ENCODE results near the gene EDAR. TPM values are rescaled to one million over a fixed set of nuclear protein-coding genes. Genes with fewer than 3 reads are reported as not detected.
A peak's percentile ranks its signal among the peaks of the same experiment; 100 is the strongest.

Gene EDAR
- total RNA-seq, 1 donor from 2014 or later: not detected

- no peaks in the 10 kb centered on the region for H3K27me3 Mint-ChIP-seq (ENCODE audit: low read depth)
- no peaks in the 10 kb centered on the region for H3K36me3 Mint-ChIP-seq (ENCODE audit: low read depth)
- no peak overlapping the region for H3K4me3 Mint-ChIP-seq
- DNase-seq (ENCODE audit: low read depth, low spot score): no peak
- no peak for TF ChIP-seq CTCF (conservative IDR thresholded peaks at IDR 0.05)
- H3K27ac Mint-ChIP-seq (ENCODE audit: unreplicated experiment): no peak overlapping the region
- H3K9me3 Mint-ChIP-seq: no peaks in the 10 kb centered on the region
- H3K4me1 Mint-ChIP-seq: no peaks in the 10 kb centered on the region
These were observed 21.3 kb downstream of the EDAR start for GRCh38 chr2:108967757-108968156.

- H3K27ac Mint-ChIP-seq (ENCODE audit: unreplicated experiment): no peak overlapping the region
- no peaks in the 10 kb centered on the region for H3K27me3 Mint-ChIP-seq (ENCODE audit: low read depth)
- peaks cover 4% of the 10 kb centered on the region for H3K4me1 Mint-ChIP-seq
- no peak for TF ChIP-seq CTCF (conservative IDR thresholded peaks at IDR 0.05)
- DNase-seq (ENCODE audit: low read depth, low spot score): no peak
- H3K4me3 Mint-ChIP-seq: no peak overlapping the region
- no peaks in the 10 kb centered on the region for H3K9me3 Mint-ChIP-seq
- H3K36me3 Mint-ChIP-seq (ENCODE audit: low read depth): no peaks in the 10 kb centered on the region
These were observed 23.3 kb downstream of the EDAR start for GRCh38 chr2:108965540-108966289.

- H3K9me3 Mint-ChIP-seq: no peaks in the 10 kb centered on the region
- no peak overlapping the region for H3K27ac Mint-ChIP-seq (ENCODE audit: unreplicated experiment)
- H3K4me3 Mint-ChIP-seq: no peak overlapping the region
- no peaks in the 10 kb centered on the region for H3K27me3 Mint-ChIP-seq (ENCODE audit: low read depth)
- TF ChIP-seq CTCF (conservative IDR thresholded peaks at IDR 0.05): no peak
- no peaks in the 10 kb centered on the region for H3K36me3 Mint-ChIP-seq (ENCODE audit: low read depth)
- peaks cover 8% of the 10 kb centered on the region for H3K4me1 Mint-ChIP-seq
- no peak for DNase-seq (ENCODE audit: low read depth, low spot score)
These were observed 26.0 kb downstream of the EDAR start for GRCh38 chr2:108963057-108963456.

GRCh38 chr2:108961796-108962195 lies 27.2 kb downstream of the EDAR start:
- Mint-ChIP-seq H3K4me1 (peaks cover 18% of the 10 kb centered on the region), H3K27ac (ENCODE audit: unreplicated experiment) (no peak overlapping the region), H3K4me3 (no peak overlapping the region), H3K27me3 (ENCODE audit: low read depth) (no peaks in the 10 kb centered on the region), H3K36me3 (ENCODE audit: low read depth) (no peaks in the 10 kb centered on the region), H3K9me3 (no peaks in the 10 kb centered on the region)
- DNase-seq (ENCODE audit: low read depth, low spot score): no peak
- TF ChIP-seq CTCF (conservative IDR thresholded peaks at IDR 0.05): no peak

- DNase-seq (ENCODE audit: low read depth, low spot score): no peak
- Mint-ChIP-seq H3K4me1 (peaks cover 18% of the 10 kb centered on the region), H3K27me3 (ENCODE audit: low read depth) (no peaks in the 10 kb centered on the region), H3K36me3 (ENCODE audit: low read depth) (no peaks in the 10 kb centered on the region), H3K9me3 (no peaks in the 10 kb centered on the region), H3K4me3 (no peak overlapping the region), H3K27ac (ENCODE audit: unreplicated experiment) (no peak overlapping the region)
- peak; percentile 33 for TF ChIP-seq CTCF (conservative IDR thresholded peaks at IDR 0.05)
These were observed 29.0 kb downstream of the EDAR start for GRCh38 chr2:108960006-108960405.

All from neural crest cell (in vitro differentiated cells).